Rectal smooth muscle tissue (tissue), 1 donor: ENCODE results near the gene BUD31.
"Not testable (repeated sequence)": the region's sequence is repeated elsewhere in the genome, so short reads cannot be mapped to it uniquely, and the experiment has no call there.

Experiments used
- H3K27ac ChIP-seq: one replicate; pipeline ENCODE4 v1.7.0; 2013; ENCODE audit warnings: low read depth, low read length, inconsistent platforms
- H3K27me3 ChIP-seq: one replicate; pipeline ENCODE4 v1.7.0; 2013; ENCODE audit warnings: low read length; ENCODE audit not compliant: control insufficient read depth, insufficient read depth
- H3K36me3 ChIP-seq: one replicate; pipeline ENCODE4 v1.7.0; 2013; ENCODE audit warnings: low read length; ENCODE audit not compliant: control insufficient read depth, insufficient read depth
- H3K4me1 ChIP-seq: one replicate; pipeline ENCODE4 v1.7.0; 2013; ENCODE audit warnings: low read length; ENCODE audit not compliant: control insufficient read depth, insufficient read depth
- H3K4me3 ChIP-seq: one replicate; pipeline ENCODE4 v1.7.0; 2013; ENCODE audit warnings: low read length
- H3K9ac ChIP-seq: one replicate; pipeline ENCODE4 v1.7.0; 2013; ENCODE audit warnings: low read length

The BUD31 gene

GRCh38 chr7:99384523-99384922 lies 24.2 kb upstream of the BUD31 start:
- peaks cover 3% of the 10 kb centered on the region for H3K4me1 ChIP-seq
- H3K4me3 ChIP-seq: no peak overlapping the region
- no peaks in the 10 kb centered on the region for H3K27me3 ChIP-seq
- H3K36me3 ChIP-seq: peaks cover 12% of the 10 kb centered on the region
- H3K27ac ChIP-seq: no peak overlapping the region
- no peak overlapping the region for H3K9ac ChIP-seq

- Histone ChIP-seq H3K36me3 (peaks cover 15% of the 10 kb centered on the region), H3K4me3 (no peak overlapping the region), H3K27ac (no peak overlapping the region), H3K9ac (no peak overlapping the region), H3K27me3 (no peaks in the 10 kb centered on the region), H3K4me1 (no peaks in the 10 kb centered on the region)
These were observed 23.2 kb upstream of the BUD31 start for GRCh38 chr7:99385564-99385963.

GRCh38 chr7:99386584-99387238 lies 22.1 kb upstream of the BUD31 start:
- no peak overlapping the region for H3K4me3 ChIP-seq
- no peaks in the 10 kb centered on the region for H3K27me3 ChIP-seq
- no peak overlapping the region for H3K9ac ChIP-seq
- H3K36me3 ChIP-seq: peaks cover 19% of the 10 kb centered on the region
- no peaks in the 10 kb centered on the region for H3K4me1 ChIP-seq
- H3K27ac ChIP-seq: no peak overlapping the region

- not testable (repeated sequence) for H3K4me3 ChIP-seq, H3K9ac ChIP-seq, H3K4me1 ChIP-seq, H3K27me3 ChIP-seq, H3K27ac ChIP-seq
- H3K36me3 ChIP-seq: peaks cover 21% of the 10 kb centered on the region
These were observed 21.5 kb upstream of the BUD31 start for GRCh38 chr7:99387239-99387635.

- no peak overlapping the region for H3K4me3 ChIP-seq
- no peak overlapping the region for H3K27ac ChIP-seq
- no peaks in the 10 kb centered on the region for H3K27me3 ChIP-seq
- H3K4me1 ChIP-seq: no peaks in the 10 kb centered on the region
- no peak overlapping the region for H3K9ac ChIP-seq
- H3K36me3 ChIP-seq: peaks cover 21% of the 10 kb centered on the region
These were observed 20.9 kb upstream of the BUD31 start for GRCh38 chr7:99387912-99388311.

- H3K36me3 ChIP-seq: peaks cover 25% of the 10 kb centered on the region
- H3K4me1 ChIP-seq: peaks cover 5% of the 10 kb centered on the region
- no peaks in the 10 kb centered on the region for H3K27me3 ChIP-seq
- H3K27ac ChIP-seq: no peak overlapping the region
- H3K9ac ChIP-seq: no peak overlapping the region
- no peak overlapping the region for H3K4me3 ChIP-seq
These were observed 19.0 kb upstream of the BUD31 start for GRCh38 chr7:99389772-99390171.

GRCh38 chr7:99390941-99391602 lies 17.7 kb upstream of the BUD31 start:
- Histone ChIP-seq H3K27me3 (no peaks in the 10 kb centered on the region), H3K36me3 (peaks cover 32% of the 10 kb centered on the region), H3K4me3 (no peak overlapping the region), H3K9ac (no peak overlapping the region), H3K27ac (no peak overlapping the region), H3K4me1 (peaks cover 5% of the 10 kb centered on the region)

GRCh38 chr7:99392046-99392445 lies 16.7 kb upstream of the BUD31 start:
- no peak overlapping the region for H3K27ac ChIP-seq
- peaks cover 5% of the 10 kb centered on the region for H3K4me1 ChIP-seq
- H3K4me3 ChIP-seq: peak overlapping the region; percentile 81
- peaks cover 28% of the 10 kb centered on the region for H3K36me3 ChIP-seq
- no peak overlapping the region for H3K9ac ChIP-seq
- H3K27me3 ChIP-seq: no peaks in the 10 kb centered on the region

GRCh38 chr7:99392659-99393354 lies 16.0 kb upstream of the BUD31 start:
- peak overlapping the region; percentile 48 for H3K27ac ChIP-seq
- no peak overlapping the region for H3K9ac ChIP-seq
- H3K27me3 ChIP-seq: no peaks in the 10 kb centered on the region
- peaks cover 5% of the 10 kb centered on the region for H3K4me1 ChIP-seq
- peak overlapping the region; percentile 81 for H3K4me3 ChIP-seq
- H3K36me3 ChIP-seq: peaks cover 35% of the 10 kb centered on the region

- H3K9ac ChIP-seq: no peak overlapping the region
- H3K27ac ChIP-seq: peak overlapping the region; percentile 48
- H3K36me3 ChIP-seq: peaks cover 33% of the 10 kb centered on the region
- peak overlapping the region; percentile 81 for H3K4me3 ChIP-seq
- H3K4me1 ChIP-seq: peaks cover 5% of the 10 kb centered on the region
- no peaks in the 10 kb centered on the region for H3K27me3 ChIP-seq
These were observed 15.2 kb upstream of the BUD31 start for GRCh38 chr7:99393355-99394187.

- Histone ChIP-seq H3K27ac (no peak overlapping the region), H3K27me3 (no peaks in the 10 kb centered on the region), H3K4me3 (no peak overlapping the region), H3K36me3 (peaks cover 37% of the 10 kb centered on the region), H3K9ac (no peak overlapping the region), H3K4me1 (peaks cover 5% of the 10 kb centered on the region)
These were observed 14.6 kb upstream of the BUD31 start for GRCh38 chr7:99394188-99394502.

GRCh38 chr7:99395616-99396327 lies 13.0 kb upstream of the BUD31 start:
- Histone ChIP-seq H3K27ac (no peak overlapping the region), H3K27me3 (no peaks in the 10 kb centered on the region), H3K4me1 (peaks cover 5% of the 10 kb centered on the region), H3K36me3 (peaks cover 45% of the 10 kb centered on the region), H3K9ac (no peak overlapping the region), H3K4me3 (no peak overlapping the region)
